A172 (cell line): Measurements from ENCODE around the gene PLIN1. TPM values are rescaled to one million over a fixed set of nuclear protein-coding genes. Genes with fewer than 3 reads are reported as not detected.
A peak's percentile ranks its signal among the peaks of the same experiment; 100 is the strongest.

Experiments used
- DNase-seq: peaks from one replicate; pipeline ENCODE4 v3.0.0-alpha.2; 2015; ENCODE audit warnings: low spot score
- total RNA-seq: library from RNA; depleted of rRNA; stranded (reverse); fragments of >200 nt; shearing (Covaris generic); gene quantifications from 2 replicates; pipeline ENCODE4 v1.2.3, GENCODE V29; 2014

The PLIN1 gene
- total RNA-seq, 1 experiment from 2014 or later: not detected

DNA sequence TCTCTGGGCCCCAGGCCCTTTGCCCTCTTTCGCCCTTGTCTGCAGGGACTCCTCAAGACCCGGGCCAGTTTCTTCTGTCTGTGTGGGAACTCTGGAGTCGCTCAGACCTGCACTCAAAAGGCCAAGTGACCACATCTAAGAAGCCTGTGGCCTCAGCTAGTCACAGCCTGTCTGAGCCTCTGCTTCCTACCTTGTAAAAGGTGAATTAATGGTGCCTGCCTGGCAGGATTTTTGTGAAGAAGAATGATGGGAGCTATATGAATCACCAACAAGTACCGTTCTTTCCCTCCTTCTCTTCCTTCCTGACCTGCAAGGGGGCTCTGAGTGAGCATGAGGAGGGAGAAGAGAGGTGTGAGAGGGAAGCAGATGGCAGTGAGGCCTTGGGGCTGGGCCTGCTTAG, 7.5 kb downstream of the PLIN1 start:
- DNase-seq: no peak

DNA sequence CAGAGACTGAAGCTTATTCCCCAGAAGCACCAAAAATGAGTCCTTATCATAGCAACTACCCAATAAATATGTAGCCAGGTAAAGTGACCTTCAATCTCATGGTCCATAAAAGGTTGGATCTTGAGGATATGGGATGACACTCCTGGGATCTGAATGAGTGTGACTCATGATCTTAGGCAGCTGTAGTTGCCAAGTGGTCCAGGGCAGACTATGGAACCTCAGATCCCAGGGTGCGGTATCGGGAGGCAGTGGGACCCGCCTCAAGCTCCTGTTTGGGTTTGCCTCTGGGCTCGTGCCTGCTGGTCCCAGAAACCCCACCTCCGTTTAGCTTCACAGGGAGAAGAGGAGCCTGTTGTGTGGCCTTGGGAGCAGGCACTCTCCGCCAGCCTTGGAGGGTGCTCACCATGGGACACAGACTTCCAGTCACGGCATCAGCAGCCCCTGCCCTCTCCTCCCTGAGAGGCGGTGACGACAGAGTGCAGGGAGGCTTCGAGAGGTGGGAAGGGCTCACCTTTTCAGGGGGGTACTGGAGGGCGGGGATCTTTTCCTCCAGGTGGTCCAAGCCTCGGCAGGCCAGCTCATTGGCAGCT, 8.1 kb downstream of the PLIN1 start:
- no peak for DNase-seq

DNA sequence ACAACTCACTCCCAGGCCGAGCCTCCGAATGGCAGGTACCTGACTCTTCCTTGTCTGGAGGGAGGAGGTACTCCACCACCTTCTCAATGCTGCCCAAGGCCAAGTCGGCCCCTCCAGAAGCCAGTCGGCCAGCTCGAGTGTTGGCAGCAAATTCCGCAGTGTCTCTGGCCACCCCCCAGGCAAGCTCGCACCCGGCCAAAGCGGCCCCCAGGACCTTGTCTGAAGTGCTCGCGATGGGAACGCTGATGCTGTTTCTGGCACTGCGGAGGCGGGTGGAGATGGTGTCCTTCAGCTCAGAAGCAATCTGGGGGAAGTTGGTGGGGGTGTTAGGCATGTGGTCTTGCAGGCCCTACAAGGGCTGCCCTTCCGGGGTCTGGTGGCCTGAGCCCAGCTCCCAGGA, 9.2 kb downstream of the PLIN1 start:
- no peak for DNase-seq

DNA sequence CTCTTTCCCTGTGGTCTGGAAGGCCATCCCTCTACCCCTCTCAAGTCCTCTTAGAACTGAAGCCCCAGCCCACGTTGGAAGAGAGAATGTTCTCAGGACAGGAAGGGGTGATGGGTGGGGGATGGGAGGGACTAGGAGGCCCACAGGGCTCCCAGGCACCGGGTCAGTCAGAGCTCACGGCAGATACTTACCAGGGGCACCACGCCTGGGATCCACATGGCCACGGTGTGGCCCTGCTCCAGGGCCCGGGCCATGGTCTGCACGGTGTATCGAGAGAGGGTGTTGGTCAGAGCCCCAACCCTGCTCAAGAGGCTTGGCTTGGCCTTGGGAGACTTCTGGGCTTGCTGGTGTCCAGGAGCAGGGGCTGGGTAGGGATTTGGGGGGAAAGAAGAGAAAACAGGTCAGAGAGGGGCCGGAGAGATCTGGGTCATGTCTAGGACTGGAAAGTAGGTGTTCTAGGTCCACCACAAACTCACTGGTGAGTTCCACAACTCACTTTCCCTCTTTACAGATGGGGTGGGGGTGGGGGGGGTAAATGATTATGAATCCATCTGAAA, 9.8 kb downstream of the PLIN1 start:
- DNase-seq: no peak

DNA sequence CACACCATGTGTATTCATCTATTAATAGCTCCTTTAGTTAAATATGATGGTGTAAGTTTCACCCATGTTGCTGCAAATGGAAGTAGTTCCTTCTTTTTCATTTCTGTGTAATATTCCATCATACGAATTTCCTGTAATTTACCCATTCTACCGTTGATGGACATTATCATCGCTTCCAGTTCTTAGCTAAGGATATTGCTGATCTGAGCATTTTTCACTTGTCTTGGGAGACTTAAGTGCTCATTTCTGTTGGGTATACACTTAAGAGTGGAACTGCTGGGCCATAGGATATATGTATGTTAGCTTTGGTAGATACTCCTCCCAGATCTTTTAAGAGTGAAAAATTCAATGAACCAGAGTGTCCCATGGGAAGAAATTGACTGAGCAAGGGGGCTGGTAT, 11.0 kb downstream of the PLIN1 start:
- no peak for DNase-seq

DNA sequence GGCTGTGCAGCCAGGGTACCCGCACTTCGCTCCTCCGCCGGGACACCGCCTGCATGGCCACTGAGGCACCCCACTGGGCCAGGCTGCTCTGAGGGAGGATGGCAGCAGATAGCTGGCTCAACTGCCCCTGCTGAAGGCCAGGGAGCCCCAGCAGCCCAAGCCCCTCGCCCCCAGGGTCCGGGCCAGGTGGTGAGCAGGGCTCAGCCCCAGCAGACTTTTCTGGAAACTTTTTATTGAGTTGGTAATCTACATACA, 11.5 kb downstream of the PLIN1 start:
- no peak for DNase-seq

DNA sequence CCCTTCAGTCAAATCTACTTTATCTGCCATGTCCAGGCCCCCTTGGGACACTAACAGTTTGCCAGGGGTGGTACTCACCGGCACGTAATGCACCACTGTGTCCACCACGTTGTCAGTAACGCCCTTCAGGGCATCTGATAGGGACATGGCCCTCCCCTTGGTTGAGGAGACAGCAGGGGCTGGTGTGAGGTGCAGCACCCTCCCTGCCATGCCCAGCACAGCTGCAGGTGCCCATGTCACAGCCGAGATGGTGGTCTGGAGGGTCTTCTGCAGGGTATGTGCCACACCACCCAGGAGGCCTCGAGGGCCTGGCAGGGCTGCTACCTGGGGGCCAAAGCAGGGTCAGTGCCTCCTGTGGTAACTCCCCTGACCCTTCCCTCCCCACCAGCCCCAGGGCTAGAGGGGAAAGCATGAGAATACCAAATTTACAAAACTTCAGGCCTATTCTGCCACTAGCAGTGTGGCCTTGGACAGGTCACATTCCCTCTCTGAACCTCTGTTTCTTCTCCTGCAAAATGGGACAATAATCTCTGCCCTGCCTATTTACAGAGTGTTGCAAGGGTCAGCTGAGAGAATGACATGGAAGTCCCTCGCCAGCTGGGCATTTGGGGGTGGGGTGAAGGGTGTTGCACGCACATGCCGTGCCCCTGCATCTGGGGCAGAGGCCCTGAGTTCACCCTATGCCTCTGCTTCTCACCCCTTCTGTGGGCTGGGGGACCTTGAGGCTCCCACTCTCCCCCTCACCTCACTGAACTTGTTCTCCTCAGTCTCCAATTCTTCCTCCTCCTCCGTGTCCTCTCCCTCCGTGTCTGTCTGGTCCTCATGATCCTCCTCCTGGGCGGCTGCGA, 12.1 kb downstream of the PLIN1 start:
- no peak for DNase-seq

DNA sequence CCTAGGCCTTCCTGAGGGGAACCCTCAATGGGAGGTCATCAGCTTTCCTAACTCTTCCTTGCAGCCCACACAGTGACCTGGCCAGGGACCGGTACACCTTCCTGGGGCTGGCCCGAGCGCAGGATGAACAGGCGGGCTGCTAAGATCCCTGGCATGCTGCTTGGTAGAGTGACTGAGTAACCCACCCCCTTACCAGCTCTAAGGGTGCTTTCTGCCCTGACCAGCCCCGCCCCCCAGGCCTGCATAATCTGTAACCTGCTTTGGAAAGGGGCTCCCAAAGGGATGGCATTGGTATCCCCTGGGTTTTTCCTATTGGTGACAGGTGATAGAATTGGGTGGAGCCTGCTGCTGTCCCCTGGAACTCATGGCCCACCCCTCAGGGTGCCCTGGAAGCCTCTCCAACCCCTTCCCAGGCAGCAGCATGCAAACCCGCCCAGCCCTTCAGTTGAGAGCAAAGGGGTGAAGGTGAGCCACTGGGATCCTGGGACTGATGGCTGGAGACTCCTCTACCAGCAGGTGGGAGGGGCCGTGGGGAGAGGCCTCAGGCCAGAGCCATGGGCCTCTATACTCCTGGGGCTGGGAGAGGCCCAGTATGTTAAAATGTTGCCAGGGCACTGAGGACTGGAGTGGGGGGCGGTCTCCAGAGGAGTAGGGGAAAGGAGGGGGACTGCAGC, 12.8 kb downstream of the PLIN1 start:
- DNase-seq: no peak

DNA sequence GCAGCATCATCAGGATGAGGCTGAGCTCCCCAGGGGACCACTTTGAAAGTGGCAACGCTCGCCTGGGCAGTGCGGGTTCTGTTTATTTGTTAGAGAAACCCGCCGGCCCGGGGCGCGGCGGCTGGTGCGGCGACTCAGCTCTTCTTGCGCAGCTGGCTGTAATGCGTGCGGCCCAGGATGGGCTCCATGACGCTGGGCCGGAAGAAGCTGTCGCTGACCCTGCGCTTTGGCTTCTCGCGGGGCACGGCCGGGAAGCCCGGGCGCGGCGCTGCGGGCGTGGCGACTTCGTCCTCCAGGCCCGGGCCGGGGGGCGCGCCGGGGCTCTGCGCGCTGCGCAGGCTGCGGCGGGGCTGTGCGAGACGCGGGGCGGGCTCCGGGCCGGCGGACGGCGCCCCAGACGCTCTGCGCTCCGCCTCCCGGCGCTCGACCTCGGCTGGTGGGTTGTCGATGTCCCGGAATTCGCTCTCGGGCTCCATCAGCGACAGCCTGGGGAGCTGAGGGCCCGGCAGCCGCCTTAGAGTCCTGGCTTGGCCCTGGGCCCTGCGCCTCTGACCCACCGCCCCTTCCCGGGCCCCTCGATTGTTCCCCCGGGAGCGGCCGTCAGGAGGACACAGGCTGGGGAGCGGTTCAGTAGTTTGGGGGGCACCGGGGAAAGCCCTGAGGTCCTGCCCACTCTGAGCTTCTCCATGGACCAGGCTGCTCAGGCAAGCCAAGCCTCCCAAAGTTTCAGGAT, 13.6 kb downstream of the PLIN1 start:
- DNase-seq: no peak

DNA sequence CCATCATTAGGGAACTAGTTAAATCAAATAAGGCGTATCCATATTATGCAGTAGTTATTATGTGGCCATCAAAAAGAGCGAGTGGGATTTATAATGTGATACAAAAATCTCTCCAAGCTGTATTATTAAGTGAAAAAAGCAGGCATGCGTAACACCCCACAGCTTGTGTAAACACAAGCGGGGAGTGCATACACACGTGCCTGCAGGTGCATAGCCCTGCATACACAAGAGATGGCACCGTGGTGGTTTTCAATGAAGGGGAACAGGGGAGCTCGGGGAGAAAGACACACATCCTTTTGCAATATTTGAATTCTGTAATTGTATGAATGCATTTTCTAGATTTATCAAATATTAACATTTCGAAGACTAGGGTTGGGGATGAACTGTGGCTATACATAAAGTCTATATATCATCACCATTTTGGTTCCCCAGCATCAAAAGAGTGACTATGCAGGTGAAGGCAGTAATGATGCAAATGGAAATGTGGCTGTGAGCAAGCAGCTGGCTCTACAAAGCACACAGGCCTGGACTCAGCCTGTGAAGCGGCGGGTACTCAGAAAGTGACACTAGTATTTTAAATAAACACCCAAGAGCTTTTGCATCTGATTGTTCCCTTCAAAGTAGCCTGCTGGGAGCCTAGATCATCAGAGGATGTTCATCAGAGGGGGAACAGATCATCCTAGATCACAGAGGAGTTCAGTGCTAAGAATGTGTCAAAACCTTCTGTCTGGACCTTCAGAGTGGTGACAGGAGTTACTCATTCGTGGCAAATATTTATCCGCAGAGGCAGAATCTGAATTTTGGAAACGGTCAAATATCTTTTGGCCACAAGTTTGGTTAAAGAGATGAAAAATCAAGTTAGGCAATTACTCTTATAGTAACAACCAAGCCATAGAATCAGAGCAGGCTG, 14.5 kb downstream of the PLIN1 start:
- no peak for DNase-seq

DNA sequence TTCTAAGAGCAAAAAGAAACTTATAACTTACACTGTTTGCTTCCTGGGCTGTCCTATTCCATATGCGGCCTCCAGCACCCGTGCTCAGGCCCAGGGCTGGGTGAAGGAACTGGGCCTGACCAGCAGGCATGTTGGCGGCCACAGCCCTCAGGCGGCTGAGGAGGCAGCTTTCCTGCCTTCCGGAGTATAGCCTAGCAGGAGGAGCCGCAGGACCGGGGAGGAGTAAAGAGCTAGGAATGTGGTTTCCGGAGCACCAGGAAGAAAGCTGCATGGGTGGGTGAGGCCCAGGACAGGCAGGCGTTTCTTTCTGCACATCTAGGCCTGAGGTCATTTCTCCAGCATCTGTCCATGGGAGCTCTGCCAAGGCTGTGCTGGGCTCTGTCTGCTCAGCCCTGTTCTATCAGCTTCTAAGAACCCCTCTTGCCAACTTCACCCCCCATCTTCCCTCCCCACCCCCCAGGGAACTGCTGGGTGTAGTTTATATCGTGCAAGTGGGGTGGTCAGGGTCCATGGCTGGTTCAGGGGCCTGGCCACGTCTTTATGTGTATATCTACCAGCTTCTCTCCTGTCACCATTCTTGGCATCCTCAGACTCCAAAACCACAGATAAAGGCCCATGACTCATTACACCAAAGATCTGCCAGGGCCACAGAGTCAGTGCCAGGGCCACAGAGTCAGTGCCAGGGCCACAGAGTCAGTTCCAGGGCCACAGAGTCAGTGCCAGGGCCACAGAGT, 16.1 kb downstream of the PLIN1 start:
- peak; percentile 94 for DNase-seq

DNA sequence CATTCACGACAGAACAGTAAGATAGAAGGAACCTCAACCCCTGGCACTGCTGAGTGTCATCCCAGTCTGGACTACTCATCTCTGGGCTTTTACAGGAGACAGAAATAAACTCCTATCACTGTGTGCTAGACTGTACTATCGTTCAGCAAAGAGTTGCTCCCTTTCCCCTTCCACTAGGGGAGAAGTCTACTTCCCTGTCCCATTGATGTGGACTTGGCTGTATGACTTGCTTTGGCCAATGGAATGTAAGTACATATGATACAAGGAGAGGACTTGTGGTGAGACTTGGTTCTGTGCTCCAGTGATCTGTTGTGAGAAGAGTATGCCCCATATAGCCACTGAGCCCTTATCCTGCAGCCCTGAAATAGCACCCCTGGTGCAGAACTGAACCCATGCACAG, 18.6 kb downstream of the PLIN1 start:
- no peak for DNase-seq

DNA sequence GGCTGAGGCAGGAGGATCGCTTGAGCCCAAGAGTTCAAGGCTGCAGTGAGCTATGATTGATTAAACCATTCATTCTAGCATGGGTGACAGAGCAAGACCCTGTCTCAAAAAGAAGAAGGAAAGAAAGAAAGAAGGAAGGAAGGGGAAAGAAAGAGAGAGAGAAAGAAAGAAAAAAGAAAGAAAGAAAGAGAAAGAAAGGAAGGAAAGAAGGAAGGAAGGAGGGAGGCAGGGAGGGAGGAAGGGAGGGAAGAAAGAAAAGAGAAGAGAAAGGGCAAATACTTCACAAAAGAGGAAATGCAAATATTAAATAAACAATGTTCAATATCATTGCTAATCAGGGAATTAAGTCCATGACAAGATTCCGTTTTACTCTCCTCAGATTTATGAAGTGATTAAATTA, 19.9 kb downstream of the PLIN1 start:
- DNase-seq: no peak

DNA sequence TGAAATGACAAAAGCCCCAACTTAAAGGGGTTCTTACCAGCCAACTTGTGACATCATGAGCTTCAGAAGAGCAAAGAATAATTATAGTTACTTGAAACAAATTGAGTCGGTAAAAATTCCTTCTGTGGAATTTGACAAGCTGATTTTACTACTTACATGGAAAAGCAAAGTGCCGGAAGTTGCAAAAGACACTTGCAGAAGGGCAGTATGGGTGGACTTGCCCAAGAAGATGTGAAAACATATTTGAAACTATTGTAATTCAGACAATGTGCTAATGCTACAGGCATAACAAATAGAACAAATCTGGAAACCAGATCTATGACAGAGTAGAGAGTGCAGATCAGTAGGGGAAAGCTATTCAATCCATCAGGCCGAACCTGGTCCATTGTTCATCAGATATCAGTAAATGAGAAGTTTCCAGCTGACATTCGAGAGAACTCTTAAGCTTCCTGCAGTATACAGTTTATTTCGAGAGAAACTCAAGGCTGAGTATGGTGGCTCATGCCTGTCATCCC, 21.4 kb downstream of the PLIN1 start:
- no peak for DNase-seq

DNA sequence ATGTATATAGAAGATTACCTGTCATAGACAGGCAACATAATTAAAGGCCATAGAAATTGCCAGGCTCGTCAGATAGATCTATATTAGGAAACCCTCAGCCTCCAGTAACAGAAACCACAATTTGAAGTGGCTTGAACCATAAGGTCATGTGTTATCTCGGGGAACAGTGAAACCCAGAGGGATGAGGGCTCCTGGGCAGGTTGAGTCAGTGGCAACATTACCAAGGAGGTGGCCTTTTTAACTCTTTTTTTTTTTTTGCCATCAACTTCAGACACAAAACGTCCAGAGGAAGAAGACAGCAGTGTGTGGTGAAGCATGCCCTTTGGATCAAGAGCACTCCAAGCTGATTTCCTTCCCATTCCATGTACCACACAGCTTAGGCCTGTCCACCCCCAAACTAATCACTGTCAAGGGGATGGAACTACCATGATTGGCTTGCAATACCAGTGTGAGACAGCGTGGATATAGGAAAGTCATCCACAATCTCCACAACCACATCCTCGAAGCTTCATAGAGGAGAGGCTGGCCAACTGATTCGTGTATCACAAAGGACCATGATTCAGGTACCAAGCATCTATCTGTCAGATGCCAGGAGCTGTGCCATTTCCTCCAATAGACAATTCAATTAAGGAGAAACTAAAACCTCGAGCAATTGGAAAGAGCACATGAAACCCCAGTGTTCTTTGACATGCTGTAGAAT, 22.9 kb downstream of the PLIN1 start:
- DNase-seq: peak; percentile 57

DNA sequence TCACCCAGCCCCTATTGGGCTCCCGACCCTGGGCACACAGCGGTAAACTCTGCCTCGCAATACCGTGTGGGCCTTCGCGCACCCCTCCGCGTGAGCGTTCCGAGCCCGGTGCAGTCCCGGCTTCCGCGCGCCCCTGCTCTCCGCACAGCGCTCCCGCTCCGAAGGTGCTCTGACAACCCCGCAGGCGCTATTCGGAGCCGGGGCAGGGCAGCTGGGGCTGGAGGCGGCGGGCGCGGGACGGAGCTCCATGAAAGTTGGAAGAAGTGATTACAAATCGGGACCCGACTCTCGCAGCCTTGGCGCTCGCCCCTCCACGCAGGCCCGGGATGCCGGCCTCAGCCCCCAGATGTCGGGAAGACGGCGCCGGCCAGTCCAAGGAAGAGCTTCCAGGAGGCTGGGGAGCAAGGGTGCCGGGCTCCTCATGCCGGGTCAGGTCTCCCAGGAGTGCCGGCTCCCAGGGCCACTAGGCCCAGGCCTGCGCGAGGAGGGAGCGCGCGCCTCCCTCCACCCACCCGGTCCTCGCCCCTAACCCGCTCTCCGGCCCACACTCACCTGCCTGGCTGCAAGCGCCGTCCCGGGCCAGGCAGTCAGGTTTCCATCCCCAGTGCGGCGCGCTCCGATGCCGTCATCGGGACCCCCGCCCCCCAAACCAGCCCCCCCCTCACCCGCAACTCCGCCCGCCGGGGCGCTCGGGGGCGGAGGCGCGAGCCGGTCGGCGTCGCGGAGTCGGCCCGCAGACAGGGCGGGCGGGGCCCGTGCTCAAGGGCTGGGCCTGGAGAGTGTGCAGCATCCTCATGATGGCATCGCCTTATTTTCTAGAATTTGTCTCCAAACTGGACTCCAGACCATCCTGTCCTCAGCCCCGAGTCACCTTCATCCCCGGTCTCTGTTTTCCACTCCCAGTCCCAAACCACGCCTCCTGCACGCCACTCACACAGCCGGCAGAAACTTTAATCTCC, 24.0 kb downstream of the PLIN1 start, which contains the start of gene KIF7:
KIF7 (minus strand) TSS at position 621 of the 959 bp plus-strand sequence. CDS start 2,537 bp downstream, outside the sequence.
- DNase-seq: no peak

DNA sequence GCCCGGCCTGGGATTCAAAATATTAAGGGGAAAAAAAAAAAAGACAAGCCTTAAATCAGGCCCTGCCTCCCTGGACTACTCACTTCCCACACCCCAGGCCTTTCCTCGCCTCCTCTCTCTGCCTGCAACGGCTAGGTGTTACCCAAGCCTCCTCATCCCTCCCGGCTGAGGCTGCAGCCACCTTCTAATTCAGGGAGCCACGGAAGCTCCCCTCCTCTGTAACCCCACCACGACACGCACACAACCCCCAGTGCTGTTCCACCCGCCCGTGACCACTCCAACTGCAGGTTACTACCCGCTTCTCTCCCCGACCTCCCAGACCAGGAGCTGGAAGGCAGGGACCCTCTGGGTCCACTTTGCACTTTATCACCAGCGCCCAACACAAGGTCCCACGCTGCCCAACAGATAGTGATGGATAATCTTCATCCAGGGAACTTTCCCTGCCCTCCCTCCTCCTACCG, 24.8 kb downstream of the PLIN1 start:
- DNase-seq: no peak

DNA sequence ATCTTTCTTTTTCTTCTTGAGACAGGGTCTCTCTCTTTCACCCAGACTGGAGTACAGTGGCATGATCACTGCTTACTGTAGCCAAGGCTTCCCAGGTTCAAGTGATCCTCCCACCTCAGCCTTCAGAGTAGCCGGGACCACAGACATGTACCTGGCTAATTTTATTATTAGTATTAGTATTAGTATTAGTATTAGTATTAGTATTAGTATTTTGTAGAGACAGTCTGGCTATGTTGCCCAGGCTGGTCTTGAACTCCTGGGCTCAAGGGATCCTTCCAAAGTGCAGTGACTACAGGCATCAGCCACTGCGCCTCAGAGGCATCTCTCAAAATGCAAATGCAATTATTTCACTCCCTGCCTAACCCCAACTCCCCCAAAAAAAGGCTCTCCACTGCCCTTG, 25.6 kb downstream of the PLIN1 start:
- DNase-seq: no peak
